ENCODE measurements around the gene SARS1. TPM values are rescaled to one million over a fixed set of nuclear protein-coding genes. Genes with fewer than 3 reads are reported as not detected.

Gene SARS1
- total and polyA plus RNA-seq, 9 donors: 83.7 to 317 (median 119) TPM

DNA sequence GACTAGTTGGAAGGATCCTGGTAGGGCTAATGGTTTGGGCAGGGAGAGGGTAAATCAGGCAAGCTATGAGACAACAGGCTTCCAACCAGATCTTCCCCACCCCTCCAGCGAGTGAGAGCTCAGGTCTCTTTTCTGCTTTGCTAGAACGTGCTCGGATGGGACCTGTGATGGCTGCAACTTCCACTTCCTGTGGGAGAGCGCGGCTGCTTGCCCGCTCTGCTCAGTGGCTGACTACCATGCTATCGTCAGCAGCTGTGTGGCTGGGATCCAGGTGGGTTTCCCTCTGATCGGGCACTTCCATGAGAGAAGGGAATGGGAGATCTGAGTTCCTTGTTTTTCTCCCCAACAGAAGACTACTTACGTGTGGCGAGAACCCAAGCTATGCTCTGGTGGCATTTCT, 14.0 kb upstream of the SARS1 start:
- WGBS, 3 donors: 77 to 83% (median 80%) methylated on average over 10 of the region's 10 CpGs
- H3K4me3 ChIP-seq: no peak overlapping the region
- H3K27ac ChIP-seq: no peak overlapping the region
- H3K27me3 ChIP-seq: peaks cover 2% of the 10 kb centered on the region
- no peak for DNase-seq
- intact Hi-C loops (cut with DNase I): no loop called here
- H3K9me3 ChIP-seq: no peaks in the 10 kb centered on the region
- no peaks in the 10 kb centered on the region for H3K4me1 ChIP-seq (ENCODE audit: insufficient read depth)
- TF ChIP-seq, protein P1, sequence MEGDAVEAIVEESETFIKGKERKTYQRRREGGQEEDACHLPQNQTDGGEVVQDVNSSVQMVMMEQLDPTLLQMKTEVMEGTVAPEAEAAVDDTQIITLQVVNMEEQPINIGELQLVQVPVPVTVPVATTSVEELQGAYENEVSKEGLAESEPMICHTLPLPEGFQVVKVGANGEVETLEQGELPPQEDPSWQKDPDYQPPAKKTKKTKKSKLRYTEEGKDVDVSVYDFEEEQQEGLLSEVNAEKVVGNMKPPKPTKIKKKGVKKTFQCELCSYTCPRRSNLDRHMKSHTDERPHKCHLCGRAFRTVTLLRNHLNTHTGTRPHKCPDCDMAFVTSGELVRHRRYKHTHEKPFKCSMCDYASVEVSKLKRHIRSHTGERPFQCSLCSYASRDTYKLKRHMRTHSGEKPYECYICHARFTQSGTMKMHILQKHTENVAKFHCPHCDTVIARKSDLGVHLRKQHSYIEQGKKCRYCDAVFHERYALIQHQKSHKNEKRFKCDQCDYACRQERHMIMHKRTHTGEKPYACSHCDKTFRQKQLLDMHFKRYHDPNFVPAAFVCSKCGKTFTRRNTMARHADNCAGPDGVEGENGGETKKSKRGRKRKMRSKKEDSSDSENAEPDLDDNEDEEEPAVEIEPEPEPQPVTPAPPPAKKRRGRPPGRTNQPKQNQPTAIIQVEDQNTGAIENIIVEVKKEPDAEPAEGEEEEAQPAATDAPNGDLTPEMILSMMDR (IDR thresholded peaks at IDR 0.05): no peak
- TF ChIP-seq EP300 (IDR thresholded peaks at IDR 0.05): no peak
- TF ChIP-seq POLR2A (IDR thresholded peaks at IDR 0.05): no peak
- no peaks in the 10 kb centered on the region for H3K36me3 ChIP-seq

DNA sequence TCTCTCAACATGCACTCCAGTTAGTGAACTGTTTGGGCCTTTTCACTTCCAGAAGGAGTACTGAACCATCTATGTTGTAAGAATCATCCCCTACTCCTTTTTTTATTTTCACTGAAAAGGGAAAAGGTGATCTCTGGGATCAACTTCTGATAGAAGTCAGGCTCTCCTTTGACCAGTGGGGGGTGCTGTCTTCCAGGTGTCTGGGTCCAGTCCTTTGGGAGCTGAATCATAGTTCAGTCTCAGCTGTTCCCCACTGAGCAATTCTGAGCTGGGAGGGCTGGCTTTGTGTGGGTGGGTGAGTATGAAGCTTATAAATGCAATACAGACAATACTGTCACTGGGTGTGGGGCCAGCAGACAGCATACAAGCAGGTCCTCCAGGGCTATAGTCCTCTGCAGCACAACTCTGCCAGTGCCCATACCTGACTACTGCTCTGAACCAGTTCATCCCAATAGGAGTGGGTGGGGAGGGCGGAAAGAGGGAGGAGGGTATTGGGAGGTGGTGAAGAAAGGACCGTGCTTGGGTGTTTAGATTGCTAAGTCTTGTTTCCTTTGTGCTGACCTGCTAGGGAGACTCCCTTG, 12.5 kb upstream of the SARS1 start:
- no peak for DNase-seq
- H3K36me3 ChIP-seq: no peaks in the 10 kb centered on the region
- intact Hi-C loops (cut with DNase I): no loop called here
- 49 to 52% (median 51%) methylated on average over 2 of the region's 2 CpGs for WGBS, 3 donors
- no peak overlapping the region for H3K4me3 ChIP-seq
- TF ChIP-seq, protein P1 (IDR thresholded peaks at IDR 0.05): no peak
- TF ChIP-seq POLR2A (IDR thresholded peaks at IDR 0.05): no peak
- TF ChIP-seq EP300 (IDR thresholded peaks at IDR 0.05): no peak
- H3K27ac ChIP-seq: no peak overlapping the region
- no peaks in the 10 kb centered on the region for H3K27me3 ChIP-seq
- no peaks in the 10 kb centered on the region for H3K9me3 ChIP-seq
- H3K4me1 ChIP-seq (ENCODE audit: insufficient read depth): no peaks in the 10 kb centered on the region

DNA sequence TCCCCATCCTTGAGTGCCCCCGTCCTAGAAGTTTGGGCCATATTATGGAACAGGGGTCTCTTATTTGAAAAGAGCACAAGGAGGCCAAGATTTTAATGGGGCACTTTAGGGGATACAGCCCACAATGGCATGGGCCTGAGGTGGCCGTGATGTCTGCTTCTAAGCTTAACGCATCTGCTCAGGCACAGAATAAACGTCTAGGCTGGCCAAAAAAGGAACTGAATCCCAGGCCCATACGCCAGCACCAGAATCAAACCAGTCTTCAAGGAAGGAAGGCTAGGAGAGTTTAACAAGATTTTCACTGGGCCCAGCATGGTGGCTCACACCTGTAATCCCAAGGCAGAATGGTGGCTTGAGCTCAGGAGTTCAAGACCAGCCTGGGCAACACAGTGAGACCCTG, 9.2 kb upstream of the SARS1 start:
- DNase-seq: no peak
- no peaks in the 10 kb centered on the region for H3K27me3 ChIP-seq
- H3K36me3 ChIP-seq: no peaks in the 10 kb centered on the region
- no peak overlapping the region for H3K27ac ChIP-seq
- 83 to 88% (median 88%) methylated on average over 5 of the region's 5 CpGs for WGBS, 3 donors
- TF ChIP-seq, protein P1 (IDR thresholded peaks at IDR 0.05): no peak
- no peak for TF ChIP-seq EP300 (IDR thresholded peaks at IDR 0.05)
- TF ChIP-seq POLR2A (IDR thresholded peaks at IDR 0.05): no peak
- no peaks in the 10 kb centered on the region for H3K4me1 ChIP-seq (ENCODE audit: insufficient read depth)
- no peak overlapping the region for H3K4me3 ChIP-seq
- intact Hi-C loops (cut with DNase I): no loop called here
- no peaks in the 10 kb centered on the region for H3K9me3 ChIP-seq

- 8 to 23% (median 14%) methylated on average over 2 of the region's 2 CpGs for WGBS, 3 donors
- Histone ChIP-seq H3K4me1 (ENCODE audit: insufficient read depth) (no peaks in the 10 kb centered on the region), H3K4me3 (no peak overlapping the region), H3K27ac (no peak overlapping the region), H3K27me3 (no peaks in the 10 kb centered on the region), H3K9me3 (no peaks in the 10 kb centered on the region), H3K36me3 (no peaks in the 10 kb centered on the region)
- intact Hi-C loops (cut with DNase I): no loop called here
- TF ChIP-seq EP300 (IDR thresholded peaks at IDR 0.05) (no peak), POLR2A (IDR thresholded peaks at IDR 0.05) (no peak)
- TF ChIP-seq, protein P1 (IDR thresholded peaks at IDR 0.05): no peak
- DNase-seq: no peak
These were observed 7.4 kb upstream of the SARS1 start for GRCh38 chr1:109206339-109206738.
